ENCODE data around the gene CHCHD5.
"Not testable (repeated sequence)": the region's sequence is repeated elsewhere in the genome, so short reads cannot be mapped to it uniquely, and the experiment has no call there.

Gene CHCHD5

GRCh38 chr2:112588611-112589045 is 4.2 kb downstream of the CHCHD5 start:
- DNase-seq = peak; percentile 24

- no peak for DNase-seq
Observed at GRCh38 chr2:112591413-112591812, 7.0 kb downstream of the CHCHD5 start.

DNA sequence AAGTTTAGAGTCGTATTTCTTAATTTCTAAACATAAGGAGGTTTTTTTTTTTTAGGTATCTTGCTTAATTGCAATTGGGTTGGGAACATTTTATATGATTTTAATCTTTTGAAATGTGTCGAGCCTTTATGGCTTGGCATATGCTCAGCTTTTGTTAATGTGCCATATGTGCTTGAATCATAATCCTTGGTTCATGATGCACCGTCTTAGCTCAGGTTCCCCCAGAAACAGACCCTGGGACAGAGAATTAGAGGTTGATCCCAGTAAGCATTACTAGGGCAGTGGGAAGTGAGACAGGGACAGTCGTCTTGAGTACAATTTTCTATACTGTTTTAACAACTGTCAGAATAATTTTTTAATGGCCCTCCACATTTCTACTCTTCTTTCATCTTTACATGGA is 9.3 kb downstream of the CHCHD5 start:
- peak; percentile 91 for DNase-seq

- no peak for DNase-seq
Observed at GRCh38 chr2:112597537-112598322, 13.3 kb downstream of the CHCHD5 start.

- DNase-seq = no peak
Observed at GRCh38 chr2:112600634-112601033, 16.2 kb downstream of the CHCHD5 start.

GRCh38 chr2:112601754-112602153 is 17.3 kb downstream of the CHCHD5 start:
- no peak for DNase-seq

DNA sequence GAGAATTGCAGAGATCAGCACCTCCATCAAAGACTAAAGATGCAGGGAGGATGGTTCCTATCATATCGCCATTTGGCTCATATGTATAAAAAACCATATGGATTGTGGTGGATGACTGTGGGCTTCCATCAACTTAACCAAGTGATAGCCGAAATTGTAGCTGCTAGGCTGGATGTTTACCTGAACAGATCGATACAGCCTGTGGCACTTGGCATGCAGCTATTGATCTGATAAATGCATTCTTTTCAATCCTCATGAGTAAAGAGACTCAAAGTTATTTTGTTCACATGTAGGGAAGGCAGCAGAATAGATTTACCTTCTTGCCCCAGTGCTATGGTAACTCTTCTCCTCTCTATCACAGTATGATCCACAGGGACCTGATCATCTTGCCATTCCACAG is 18.5 kb downstream of the CHCHD5 start:
- DNase-seq = no peak

DNA sequence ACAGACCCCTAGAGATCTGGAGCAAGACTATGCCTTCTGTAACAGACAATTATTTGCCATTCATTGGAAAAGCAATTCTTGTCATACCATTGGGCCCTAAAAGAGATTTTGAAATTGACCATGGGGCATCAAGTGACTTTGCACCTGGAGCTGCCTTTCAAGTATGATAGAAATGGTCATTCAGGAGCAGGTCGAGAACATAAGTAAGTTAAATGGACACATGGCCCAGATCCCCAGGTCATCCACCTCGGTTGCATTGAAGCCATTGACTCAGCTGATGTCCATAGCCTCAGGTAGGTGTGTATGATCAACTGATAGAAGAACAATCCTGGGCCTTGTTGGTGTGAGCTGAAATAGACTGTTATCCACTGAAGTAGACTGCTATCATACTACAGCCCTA is 19.3 kb downstream of the CHCHD5 start:
- DNase-seq = no peak

DNA sequence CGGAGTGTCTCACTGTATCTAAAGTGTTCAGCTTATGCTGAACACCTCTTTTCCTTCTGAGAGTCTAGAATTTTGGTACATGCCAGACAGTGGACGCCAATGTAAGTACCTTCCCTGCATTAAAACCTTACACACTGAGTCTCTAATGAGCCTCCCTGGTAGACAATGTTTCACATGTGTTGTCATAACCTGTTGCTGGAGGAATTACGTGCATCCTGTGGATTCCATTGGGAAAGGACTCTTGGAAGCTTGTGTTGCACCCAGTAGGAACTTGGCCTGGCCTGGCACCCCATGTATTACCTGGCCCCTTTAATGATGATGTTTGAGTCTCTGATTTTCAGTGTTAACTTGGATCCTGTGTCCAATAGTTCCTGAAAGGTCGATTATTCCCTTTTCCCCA is 20.5 kb downstream of the CHCHD5 start:
- no peak for DNase-seq

DNA sequence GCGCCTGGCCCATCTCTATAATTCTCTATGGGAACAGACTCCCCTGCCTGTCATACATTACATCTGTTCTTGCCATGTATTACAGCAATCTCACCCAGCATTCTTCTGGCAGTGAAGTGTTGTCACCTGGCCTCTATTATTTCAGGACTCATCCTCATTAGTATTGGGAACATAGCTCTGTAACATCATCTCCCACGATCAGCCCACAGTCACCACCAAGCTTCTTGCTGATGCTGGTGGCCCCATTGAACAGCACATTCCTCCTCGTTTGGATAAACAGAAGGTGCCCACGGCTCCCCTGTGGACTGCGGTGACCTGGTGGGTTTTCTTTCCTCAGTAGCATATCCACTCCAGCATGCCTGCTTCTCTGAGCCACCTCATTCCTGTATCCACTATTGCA is 21.5 kb downstream of the CHCHD5 start:
- DNase-seq = no peak

- no peak for DNase-seq
Observed at GRCh38 chr2:112606547-112606946, 22.1 kb downstream of the CHCHD5 start.

DNA sequence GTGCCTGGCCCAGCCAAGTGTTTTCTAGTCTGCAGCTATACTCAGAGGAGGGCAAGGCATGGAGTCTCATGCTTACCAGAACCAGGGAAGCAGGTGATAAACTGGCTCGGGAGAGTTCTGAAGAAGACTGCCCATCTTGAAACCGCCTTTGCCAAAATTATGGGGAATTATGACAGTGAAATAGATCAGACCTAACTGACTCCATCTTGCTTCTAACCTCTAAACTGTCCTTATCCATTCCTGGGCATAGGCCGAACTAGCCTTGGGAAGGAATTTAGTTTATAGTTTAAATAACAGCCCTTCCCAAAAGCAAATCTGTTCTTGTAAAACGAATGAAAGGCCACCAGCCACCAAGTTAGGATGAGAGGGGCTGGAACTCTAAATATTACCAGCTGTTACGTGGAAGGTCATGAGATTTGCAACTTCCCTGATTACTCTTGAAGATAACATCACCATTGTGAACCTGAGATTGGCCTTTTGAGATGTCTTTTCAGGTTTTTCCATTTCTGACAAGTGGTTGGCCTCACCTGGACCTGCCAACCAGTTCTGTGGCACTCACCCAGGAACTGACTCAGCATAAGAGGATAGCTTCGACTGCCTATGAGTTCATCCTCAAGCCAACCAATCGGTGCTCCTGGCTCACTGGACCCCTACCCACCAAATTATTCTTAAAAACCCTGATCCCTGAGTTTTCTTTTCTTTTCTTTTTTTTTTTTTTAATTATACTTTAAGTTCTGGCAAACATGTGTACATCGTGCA is 23.4 kb downstream of the CHCHD5 start:
- DNase-seq = no peak

DNA sequence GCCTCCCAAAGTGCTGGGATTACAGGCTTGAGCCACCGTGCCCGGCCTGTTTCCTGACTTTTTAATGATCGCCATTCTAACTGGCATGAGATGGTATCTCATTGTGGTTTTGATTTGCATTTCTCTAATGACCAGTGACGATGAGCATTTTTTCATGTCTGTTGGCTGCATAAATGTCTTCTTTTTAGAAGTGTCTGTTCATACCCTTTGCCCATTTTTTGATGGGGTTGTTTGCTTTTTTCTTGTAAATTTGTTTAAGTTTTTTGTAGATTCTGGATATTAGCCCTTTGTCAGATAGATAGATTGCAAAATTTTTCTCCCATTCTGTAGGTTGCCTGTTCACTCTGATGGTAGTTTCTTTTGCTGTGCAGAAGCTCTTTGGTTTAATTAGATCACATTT is 24.9 kb downstream of the CHCHD5 start:
- DNase-seq = not testable (repeated sequence)

DNA sequence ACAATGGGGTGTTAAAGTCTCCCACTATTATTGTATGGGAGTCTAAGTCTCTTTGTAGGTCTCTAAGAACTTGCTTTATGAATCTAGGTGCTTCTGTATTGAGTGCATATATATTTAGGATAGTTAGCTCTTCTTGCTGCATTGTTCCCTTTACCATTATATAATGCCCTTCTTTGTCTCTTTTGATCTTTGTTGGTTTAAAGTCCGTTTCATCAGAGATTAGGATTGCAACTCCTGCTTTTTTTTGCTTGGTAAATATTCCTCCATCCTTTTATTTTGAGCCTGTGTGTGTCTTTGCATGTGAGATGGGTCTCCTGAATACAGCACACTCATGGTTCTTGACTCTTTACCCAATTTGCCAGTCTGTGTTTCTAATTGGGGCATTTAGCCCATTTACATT is 27.9 kb downstream of the CHCHD5 start:
- DNase-seq = not testable (repeated sequence)

GRCh38 chr2:112614201-112614840 is 29.9 kb downstream of the CHCHD5 start:
- DNase-seq = peak; percentile 22

DNA sequence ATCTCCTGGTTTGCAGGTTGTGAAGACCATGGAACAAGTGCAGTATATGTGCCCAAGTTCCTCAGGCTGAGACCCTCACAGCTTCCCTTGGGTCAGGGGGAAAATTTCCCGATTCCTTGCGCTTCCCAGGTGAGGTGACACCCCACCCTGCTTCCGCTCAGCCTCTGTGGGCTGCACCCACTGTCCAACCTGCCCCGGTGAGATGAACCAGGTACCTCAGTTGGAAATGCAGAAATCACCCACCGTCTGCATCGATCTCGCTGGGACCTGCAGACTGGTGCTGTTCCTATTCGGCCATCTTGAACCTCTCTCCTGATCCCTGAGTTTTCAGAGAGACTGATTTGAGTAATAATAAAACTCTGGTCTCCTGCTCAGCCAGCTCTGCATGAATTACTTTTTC is 30.6 kb downstream of the CHCHD5 start:
- no peak for DNase-seq

DNA sequence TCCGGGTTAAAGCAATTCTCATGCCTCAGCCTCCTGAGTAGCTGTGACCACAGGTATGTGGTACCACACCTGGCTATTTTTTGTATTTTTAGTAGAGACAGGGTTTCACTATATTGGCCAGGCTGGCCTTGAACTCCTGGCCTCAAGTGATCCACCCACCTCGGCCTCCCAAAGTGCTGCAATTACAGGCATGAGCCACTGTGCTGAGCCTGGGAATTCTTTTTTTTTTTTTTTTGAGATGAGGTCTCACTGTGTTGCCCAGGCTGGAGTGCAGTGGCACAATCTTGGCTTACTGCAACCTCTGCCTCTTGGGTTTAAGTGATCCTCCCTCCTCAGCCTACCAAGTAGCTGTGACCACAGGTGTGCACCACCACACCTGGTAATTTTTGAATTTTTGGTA is 31.4 kb downstream of the CHCHD5 start:
- not testable (repeated sequence) for DNase-seq

GRCh38 chr2:112618383-112618782 is 34.0 kb downstream of the CHCHD5 start:
- DNase-seq = no peak

DNA sequence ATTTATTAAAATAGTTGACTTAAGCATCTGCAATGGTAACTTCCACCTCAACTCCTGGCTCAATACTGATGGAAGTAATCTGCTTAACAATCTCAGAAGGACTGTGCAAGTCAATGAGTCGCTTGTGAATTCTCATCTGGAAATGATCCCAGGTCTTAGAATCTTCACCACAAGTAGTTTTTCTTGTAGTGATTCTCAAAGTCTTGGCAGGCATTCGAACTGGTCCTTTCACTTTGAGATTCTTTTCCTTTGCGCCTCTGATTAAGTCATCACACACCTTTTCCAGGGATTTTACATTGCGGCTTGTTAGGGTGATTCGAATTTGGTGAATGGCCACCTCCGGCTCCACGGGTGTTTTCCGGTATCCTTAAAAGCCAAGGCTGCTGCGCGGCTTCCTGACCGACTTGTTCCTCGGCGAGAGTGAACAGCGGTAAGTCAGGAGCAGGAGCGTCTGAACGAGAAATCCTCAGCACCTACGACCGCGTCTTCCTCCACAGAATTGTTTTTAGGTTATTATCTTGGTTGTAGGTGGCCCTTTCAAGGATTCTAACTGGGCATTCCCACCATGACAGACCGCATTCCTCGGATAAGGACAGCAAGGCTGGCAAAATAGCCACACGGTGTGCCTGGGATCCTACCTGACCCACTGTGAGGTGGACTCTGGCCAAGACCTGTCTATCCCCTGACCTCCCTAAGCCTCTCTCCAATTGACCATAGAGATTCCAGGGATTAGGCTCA is 37.5 kb downstream of the CHCHD5 start:
- DNase-seq = no peak

GRCh38 chr2:112622528-112622849 is 38.1 kb downstream of the CHCHD5 start:
- DNase-seq = peak; percentile 18

DNA sequence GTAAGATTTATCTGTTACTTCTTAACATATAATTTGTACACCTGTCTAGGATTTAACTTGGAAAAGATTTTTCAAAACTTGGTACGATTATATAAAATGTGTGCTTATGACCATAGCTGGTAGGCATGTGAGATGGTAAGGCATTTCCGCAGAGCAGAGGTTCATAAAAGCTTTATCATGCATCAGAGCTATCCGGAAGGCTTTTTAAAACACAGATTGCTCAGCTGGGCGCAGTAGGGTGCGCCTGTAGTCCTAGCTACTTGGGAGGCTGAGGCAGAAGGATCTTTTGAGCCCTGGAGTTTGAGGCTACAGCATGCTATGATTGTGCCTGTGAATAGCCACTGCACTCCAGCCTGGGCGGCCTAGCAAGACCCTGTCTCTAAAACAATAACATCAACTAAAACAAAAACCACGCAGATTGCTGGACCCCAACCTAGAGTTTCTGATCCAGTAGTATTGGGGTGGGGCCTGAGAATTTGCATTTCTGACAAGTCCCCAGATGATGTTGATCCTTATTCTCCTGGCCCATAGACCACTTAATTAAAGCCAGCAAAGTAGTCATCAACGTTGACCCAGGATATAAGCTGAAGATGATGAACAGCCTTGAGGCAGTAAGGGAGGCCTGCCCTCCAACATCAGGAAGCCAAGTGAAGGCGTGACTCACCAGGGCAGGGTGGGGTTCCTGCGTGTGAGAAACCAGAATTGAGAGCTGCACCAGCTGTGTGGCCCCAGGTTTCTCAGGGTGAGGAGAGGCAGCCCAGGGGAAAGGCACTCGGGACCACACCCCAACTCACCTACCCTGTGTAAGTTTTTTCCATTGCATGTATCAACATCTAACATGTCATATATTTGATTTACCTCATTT is 39.7 kb downstream of the CHCHD5 start:
- DNase-seq = no peak

GRCh38 chr2:112625474-112626114 is 41.2 kb downstream of the CHCHD5 start:
- DNase-seq = no peak

All from NCI-H82 (cell line).